Brain microvascular endothelial cell (primary cell): ENCODE data around the gene TMEM86B.

Source experiments
- DNase-seq: peaks from one replicate; pipeline ENCODE4 v3.0.0-alpha.2; 2020
- H3K27ac ChIP-seq: fragments of 250-450 bp; sonication (Bioruptor Pico); 2 replicates; pipeline ENCODE4 v1.5.1; 2020; ENCODE audit warnings: mild to moderate bottlenecking, moderate library complexity
- H3K27me3 ChIP-seq: fragments of 250-450 bp; sonication (Bioruptor Pico); replicated peaks from 2 replicates; pipeline ENCODE4 v1.5.1; 2020; ENCODE audit warnings: mild to moderate bottlenecking
- H3K36me3 ChIP-seq: fragments of 250-450 bp; sonication (Bioruptor Pico); replicated peaks from 2 replicates; pipeline ENCODE4 v1.5.1; 2020; ENCODE audit warnings: mild to moderate bottlenecking
- H3K4me3 ChIP-seq: 2 replicates; pipeline ENCODE4 v1.5.1; 2011; ENCODE audit warnings: low read depth, mild to moderate bottlenecking, control low read depth, low read length, moderate library complexity
- in situ Hi-C: cut with HindIII; loops from 2 replicates; pipeline ENCODE4 v1.10.0; 2017; ENCODE audit warnings: low sequenced_read_pairs, low pct_ligation_motif_present
- TF ChIP-seq, protein P1 (sequence below): IDR thresholded peaks from 2 replicates; pipeline ENCODE4 v1.5.1; 2011; ENCODE audit warnings: low read depth, mild to moderate bottlenecking, moderate library complexity, low read length, control low read depth, inconsistent platforms; ENCODE audit errors: missing control alignments

The TMEM86B gene

DNA sequence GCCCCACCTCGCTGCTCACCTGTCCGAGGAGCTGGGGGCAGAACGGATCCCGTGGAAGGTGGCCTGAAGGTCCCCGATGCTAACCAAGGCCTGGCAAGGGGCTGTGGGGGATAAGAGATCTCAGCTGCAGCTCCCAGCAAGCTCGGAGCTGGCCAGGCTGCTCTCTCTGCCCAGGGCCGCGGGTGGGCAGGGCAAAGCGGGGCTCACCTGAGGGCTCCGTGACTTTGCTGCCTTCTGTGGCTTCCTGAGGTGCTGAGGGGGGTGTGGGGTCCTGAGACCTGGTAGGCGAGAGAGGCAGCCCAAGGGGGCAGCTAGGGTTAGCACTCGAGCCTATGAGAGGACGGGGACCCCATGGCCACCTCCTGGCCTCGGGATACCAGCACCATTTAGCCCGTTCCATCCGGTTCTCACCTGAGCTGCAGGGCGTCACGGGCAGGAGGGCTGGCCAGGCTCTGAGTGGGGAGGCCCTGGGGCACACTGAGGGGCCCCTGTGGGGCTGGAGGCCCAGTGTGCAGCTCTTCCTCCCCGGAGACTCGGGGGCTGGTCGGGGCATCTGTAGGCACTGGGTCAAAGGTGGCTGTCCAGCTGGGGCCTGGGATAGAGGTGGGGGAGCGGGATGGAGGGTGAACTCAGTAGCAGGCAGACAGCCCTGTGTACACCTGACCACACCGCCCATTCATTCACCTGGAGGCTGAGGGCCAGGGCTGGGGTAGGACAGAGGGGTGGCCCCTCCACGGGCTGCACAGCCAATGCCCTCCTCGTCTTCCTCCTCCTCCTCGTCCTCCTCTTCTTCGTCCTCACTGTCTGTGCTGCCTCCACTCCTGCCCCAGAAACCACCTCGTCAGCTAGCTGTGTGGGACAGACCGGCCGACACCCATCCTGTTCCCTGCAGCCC, 3.1 kb upstream of the TMEM86B start:
- Histone ChIP-seq H3K4me3 (no peak overlapping the region), H3K27ac (no peak overlapping the region), H3K27me3 (no peaks in the 10 kb centered on the region), H3K36me3 (peaks cover 54% of the 10 kb centered on the region)
- no peak for DNase-seq
- TF ChIP-seq, protein P1, sequence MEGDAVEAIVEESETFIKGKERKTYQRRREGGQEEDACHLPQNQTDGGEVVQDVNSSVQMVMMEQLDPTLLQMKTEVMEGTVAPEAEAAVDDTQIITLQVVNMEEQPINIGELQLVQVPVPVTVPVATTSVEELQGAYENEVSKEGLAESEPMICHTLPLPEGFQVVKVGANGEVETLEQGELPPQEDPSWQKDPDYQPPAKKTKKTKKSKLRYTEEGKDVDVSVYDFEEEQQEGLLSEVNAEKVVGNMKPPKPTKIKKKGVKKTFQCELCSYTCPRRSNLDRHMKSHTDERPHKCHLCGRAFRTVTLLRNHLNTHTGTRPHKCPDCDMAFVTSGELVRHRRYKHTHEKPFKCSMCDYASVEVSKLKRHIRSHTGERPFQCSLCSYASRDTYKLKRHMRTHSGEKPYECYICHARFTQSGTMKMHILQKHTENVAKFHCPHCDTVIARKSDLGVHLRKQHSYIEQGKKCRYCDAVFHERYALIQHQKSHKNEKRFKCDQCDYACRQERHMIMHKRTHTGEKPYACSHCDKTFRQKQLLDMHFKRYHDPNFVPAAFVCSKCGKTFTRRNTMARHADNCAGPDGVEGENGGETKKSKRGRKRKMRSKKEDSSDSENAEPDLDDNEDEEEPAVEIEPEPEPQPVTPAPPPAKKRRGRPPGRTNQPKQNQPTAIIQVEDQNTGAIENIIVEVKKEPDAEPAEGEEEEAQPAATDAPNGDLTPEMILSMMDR: no peak
- in situ Hi-C loops: no loop called here

DNA sequence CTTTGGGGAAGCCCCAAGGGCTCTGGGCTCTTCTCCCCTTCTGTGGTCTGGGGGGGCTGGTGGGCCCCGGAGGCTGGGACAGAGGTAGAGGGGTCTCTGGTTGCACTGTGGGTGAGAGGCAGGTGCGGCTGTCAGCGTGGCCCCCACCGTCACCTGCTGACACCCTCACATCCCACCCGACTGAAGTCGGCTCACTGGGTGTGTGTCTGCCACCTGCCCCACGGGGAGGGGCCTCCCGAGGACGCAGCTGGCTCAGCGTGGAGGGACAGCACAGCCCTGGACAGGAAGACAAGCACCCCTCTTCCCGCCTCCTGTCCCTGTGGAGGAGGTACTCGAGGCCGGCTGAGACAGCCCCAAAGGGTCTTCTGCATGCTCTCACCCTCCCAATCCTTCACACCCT, 2.2 kb upstream of the TMEM86B start:
- no peaks in the 10 kb centered on the region for H3K27me3 ChIP-seq
- TF ChIP-seq, protein P1: no peak
- peaks cover 46% of the 10 kb centered on the region for H3K36me3 ChIP-seq
- H3K4me3 ChIP-seq: no peak overlapping the region
- in situ Hi-C loops: no loop called here
- DNase-seq: no peak
- no peak overlapping the region for H3K27ac ChIP-seq

DNA sequence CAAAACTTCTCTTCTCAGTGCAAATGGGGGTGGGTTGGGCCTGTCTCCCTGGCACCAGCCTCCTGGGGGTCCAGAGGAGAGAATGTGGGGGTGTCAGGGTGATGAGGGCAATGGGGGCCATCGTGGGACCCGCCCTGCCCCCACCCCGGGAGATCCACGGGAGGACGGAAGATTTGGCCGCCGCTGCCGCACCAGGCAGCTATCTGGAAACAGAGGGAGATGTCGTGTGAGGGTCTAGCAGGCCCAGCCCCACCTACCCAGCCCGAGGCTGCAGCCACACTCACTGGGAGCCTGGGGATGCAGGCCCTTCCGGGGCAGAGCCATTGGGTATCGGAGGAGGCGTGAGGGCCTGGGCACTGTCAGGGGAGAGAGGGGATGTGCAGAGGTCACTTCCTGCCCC, 1.8 kb upstream of the TMEM86B start:
- Histone ChIP-seq H3K36me3 (peaks cover 46% of the 10 kb centered on the region), H3K27me3 (no peaks in the 10 kb centered on the region), H3K4me3 (no peak overlapping the region), H3K27ac (no peak overlapping the region)
- TF ChIP-seq, protein P1: no peak
- DNase-seq: no peak
- in situ Hi-C loops: no loop called here

DNA sequence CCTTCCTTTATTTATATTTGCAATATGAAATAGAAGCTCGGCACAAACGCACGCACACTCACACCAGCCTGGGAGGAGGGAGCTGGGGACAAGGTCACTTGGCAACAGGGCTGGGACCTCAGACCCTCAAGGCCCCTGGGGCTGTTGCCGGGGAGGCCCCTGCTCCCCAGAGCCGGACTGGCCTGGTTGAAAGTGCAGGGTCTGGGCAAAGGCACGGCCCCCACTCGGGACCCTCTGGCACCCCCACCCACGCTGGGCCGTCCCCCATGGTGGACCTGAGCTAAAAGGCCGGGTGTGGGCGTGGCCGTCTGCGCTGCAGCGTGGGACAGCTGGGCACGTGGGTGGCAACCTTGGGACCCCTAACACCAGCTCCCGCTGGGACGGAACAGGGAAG, 1.2 kb upstream of the TMEM86B start:
- peaks cover 46% of the 10 kb centered on the region for H3K36me3 ChIP-seq
- H3K27ac ChIP-seq: no peak overlapping the region
- DNase-seq: no peak
- in situ Hi-C loops: no loop called here
- no peak overlapping the region for H3K4me3 ChIP-seq
- no peaks in the 10 kb centered on the region for H3K27me3 ChIP-seq
- TF ChIP-seq, protein P1: no peak

GRCh38 chr19:55229145-55229788, 704 bp upstream of the TMEM86B start:
- in situ Hi-C loops: no loop called here
- H3K4me3 ChIP-seq: no peak overlapping the region
- TF ChIP-seq, protein P1: no peak

More at GRCh38 chr19:55229145-55229788, 704 bp upstream of the TMEM86B start:
- no peaks in the 10 kb centered on the region for H3K27me3 ChIP-seq
- H3K36me3 ChIP-seq: peaks cover 46% of the 10 kb centered on the region
- H3K27ac ChIP-seq: no peak overlapping the region
- no peak for DNase-seq
